Activated B cell treated with CpG ODN at 0.5 μM for 24 hours (primary cell): Measurements from ENCODE around the gene POLR1H. TPM values are rescaled to one million over a fixed set of nuclear protein-coding genes. Genes with fewer than 3 reads are reported as not detected.
A peak's percentile ranks its signal among the peaks of the same experiment; 100 is the strongest.

Experiments used
- ATAC-seq: fragments of 200-7000 bp; cut with Tn5 transposase; one replicate; pipeline ENCODE4 v1.10.0; 2021; ENCODE audit warnings: low read depth, mild to moderate bottlenecking, moderate library complexity
- CTCF ChIA-PET: fragments of 350-600 bp; sonication (Branson Sonifier 250); formaldehyde crosslinking; loops from one replicate; lab custom pipeline; 2021; ENCODE audit warnings: antibody characterized with exemption; lab: Charles Lee
- POLR2A ChIA-PET: fragments of 350-600 bp; sonication (Branson Sonifier 250); formaldehyde crosslinking; loops from one replicate; lab custom pipeline; 2021; ENCODE audit warnings: antibody characterized with exemption; lab: Charles Lee
- DNase-seq: peaks from one replicate; pipeline ENCODE4 v3.0.0; 2022
- H3K27ac Mint-ChIP-seq: one replicate; pipeline ENCODE4 v1.8.0; 2020; ENCODE audit warnings: mixed read lengths
- H3K27me3 Mint-ChIP-seq: one replicate; pipeline ENCODE4 v1.8.0; 2021; ENCODE audit warnings: mixed read lengths
- H3K36me3 Mint-ChIP-seq: one replicate; pipeline ENCODE4 v1.8.0; 2021; ENCODE audit warnings: low read depth, mixed read lengths
- H3K4me1 Mint-ChIP-seq: one replicate; pipeline ENCODE4 v1.8.0; 2021; ENCODE audit warnings: mixed read lengths
- H3K4me3 Mint-ChIP-seq: one replicate; pipeline ENCODE4 v1.8.0; 2020; ENCODE audit warnings: mild to moderate bottlenecking, mixed read lengths
- H3K9me3 Mint-ChIP-seq: one replicate; pipeline ENCODE4 v1.8.0; 2020; ENCODE audit warnings: mixed read lengths
- intact Hi-C: fragments of 100-400 bp; cut with micrococcal nuclease; formaldehyde crosslinking; loops from one replicate; pipeline ENCODE4 v1.15.1; 2024
- total RNA-seq: library from RNA; stranded (reverse); gene quantifications from 2 replicates; pipeline ENCODE4 v1.2.3, GENCODE V29; 2022
- TF ChIP-seq, protein P1 (sequence below): fragments of 200-600 bp; IDR thresholded peaks from one replicate; pipeline ENCODE4 v1.8.0; 2022; ENCODE audit warnings: antibody characterized with exemption, mild to moderate bottlenecking

Gene POLR1H
- total RNA-seq, 1 donor from 2014 or later, result 44.1 TPM

DNA sequence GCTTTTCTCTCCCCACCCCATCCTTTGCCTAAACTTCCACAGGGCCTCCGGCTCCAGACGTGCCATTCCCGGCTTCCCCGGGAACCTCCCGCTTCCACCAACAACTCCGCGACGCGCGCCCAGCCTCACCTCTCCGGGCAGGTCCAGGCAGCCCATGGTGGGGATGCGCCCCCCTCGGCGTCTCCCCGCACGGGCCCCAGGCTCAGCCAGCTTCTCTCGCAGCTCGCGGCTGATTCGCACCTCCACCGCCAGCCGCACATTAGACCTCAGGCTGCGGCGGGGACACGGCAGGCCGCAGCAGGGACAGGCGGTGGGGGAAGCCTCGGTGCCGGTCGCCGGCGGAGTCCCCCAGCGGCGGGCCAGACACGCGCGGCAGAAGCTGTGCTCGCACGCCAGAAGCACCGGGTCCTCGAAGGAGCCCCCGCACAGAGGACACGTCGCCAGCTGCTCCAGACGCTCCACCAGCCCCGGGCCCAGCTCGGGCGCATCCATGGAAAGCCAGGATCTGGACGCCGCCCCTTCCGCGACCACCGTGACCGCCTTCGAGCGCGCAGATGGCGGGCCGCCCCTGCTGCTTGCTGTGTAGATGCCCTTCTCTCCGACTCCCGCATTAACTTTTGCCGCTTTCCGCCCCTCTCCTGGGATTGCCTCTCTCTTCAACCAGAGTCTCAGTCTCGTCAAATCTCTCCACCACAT, 14.2 kb downstream of the POLR1H start, which contains the start of gene RNF39:
Gene RNF39, minus strand, starts transcription at position 676 of the 696 bp plus-strand sequence. Its CDS starts 184 bp downstream, at position 492.
- peaks cover 29% of the 10 kb centered on the region for H3K4me1 Mint-ChIP-seq
- H3K27ac Mint-ChIP-seq, result no peak within 1 kb of the TSS
- H3K27me3 Mint-ChIP-seq, result peaks cover 71% of the 10 kb centered on the region
- CTCF ChIA-PET, result interaction anchor here (1.4 kb wide), 1 partner anchor 56 kb away, joined by 4 read pairs; no protein-coding TSS in a partner anchor
- peaks cover 9% of the 10 kb centered on the region for H3K36me3 Mint-ChIP-seq
- ATAC-seq, result no peak
- intact Hi-C loops, result no loop called here
- TF ChIP-seq, protein P1, sequence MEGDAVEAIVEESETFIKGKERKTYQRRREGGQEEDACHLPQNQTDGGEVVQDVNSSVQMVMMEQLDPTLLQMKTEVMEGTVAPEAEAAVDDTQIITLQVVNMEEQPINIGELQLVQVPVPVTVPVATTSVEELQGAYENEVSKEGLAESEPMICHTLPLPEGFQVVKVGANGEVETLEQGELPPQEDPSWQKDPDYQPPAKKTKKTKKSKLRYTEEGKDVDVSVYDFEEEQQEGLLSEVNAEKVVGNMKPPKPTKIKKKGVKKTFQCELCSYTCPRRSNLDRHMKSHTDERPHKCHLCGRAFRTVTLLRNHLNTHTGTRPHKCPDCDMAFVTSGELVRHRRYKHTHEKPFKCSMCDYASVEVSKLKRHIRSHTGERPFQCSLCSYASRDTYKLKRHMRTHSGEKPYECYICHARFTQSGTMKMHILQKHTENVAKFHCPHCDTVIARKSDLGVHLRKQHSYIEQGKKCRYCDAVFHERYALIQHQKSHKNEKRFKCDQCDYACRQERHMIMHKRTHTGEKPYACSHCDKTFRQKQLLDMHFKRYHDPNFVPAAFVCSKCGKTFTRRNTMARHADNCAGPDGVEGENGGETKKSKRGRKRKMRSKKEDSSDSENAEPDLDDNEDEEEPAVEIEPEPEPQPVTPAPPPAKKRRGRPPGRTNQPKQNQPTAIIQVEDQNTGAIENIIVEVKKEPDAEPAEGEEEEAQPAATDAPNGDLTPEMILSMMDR, result no peak
- DNase-seq, result no peak
- H3K9me3 Mint-ChIP-seq, result no peaks in the 10 kb centered on the region
- peak within 1 kb of the TSS; percentile 42 for H3K4me3 Mint-ChIP-seq
- POLR2A ChIA-PET, result no interaction called here

GRCh38 chr6:30075790-30076732, 15.0 kb downstream of the POLR1H start:
- ChIA-PET CTCF (no interaction called here), POLR2A (no interaction called here)
- peaks cover 21% of the 10 kb centered on the region for H3K4me1 Mint-ChIP-seq
- H3K27me3 Mint-ChIP-seq, result peaks cover 65% of the 10 kb centered on the region
- no peak overlapping the region for H3K27ac Mint-ChIP-seq
- TF ChIP-seq, protein P1, result no peak
- H3K9me3 Mint-ChIP-seq, result no peaks in the 10 kb centered on the region
- DNase-seq, result no peak
- peak overlapping the region; percentile 42 for H3K4me3 Mint-ChIP-seq
- intact Hi-C loops, result no loop called here
- peaks cover 3% of the 10 kb centered on the region for H3K36me3 Mint-ChIP-seq
- ATAC-seq, result no peak

DNA sequence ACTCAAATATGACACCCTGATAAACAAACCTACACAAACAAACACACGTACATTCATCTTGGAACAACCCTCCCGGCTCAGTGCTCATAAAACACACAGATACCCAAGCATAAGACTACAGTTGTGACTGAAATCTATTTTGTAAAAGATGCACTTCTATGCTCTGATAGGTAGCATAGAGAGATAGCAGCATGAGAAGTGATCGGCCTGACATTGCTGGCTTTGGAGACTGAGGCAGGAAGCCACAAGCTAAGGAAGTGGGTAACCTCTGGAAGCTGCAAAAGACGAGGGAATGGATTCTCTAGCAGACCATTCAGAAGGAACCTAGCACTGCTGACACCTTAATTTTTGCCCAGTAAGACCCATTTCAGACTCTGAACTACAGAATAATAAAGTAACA, 16.2 kb downstream of the POLR1H start:
- DNase-seq (no peak), ATAC-seq (no peak)
- Mint-ChIP-seq H3K27me3 (peaks cover 57% of the 10 kb centered on the region), H3K9me3 (no peaks in the 10 kb centered on the region), H3K27ac (no peak overlapping the region), H3K36me3 (no peaks in the 10 kb centered on the region), H3K4me3 (no peak overlapping the region), H3K4me1 (peaks cover 14% of the 10 kb centered on the region)
- POLR2A ChIA-PET, result no interaction called here
- CTCF ChIA-PET, result no interaction called here
- intact Hi-C loops, result no loop called here
- TF ChIP-seq, protein P1, result no peak

DNA sequence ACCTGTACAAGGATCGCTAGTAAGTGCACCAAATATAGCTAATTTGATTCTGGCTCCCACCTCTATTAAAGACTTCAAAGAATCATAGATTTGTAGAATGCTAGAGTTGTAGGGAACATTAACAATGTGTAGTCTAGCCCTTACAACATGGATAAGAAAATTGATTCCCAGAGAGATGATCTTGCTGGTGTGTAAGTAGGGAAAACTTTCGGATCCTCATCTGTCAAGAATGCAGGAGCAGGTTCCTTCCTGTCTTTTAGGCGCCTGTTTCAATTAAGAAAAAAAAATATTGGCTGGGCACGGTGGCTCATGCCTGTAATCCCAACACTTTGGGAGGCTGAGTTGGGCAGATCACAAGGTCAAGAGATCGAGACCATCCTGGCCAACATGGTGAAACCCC, 26.8 kb downstream of the POLR1H start:
- Mint-ChIP-seq H3K4me1 (no peaks in the 10 kb centered on the region), H3K27ac (no peak overlapping the region), H3K27me3 (peaks cover 58% of the 10 kb centered on the region), H3K36me3 (no peaks in the 10 kb centered on the region), H3K9me3 (no peaks in the 10 kb centered on the region), H3K4me3 (no peak overlapping the region)
- intact Hi-C loops, result no loop called here
- DNase-seq (no peak), ATAC-seq (no peak)
- ChIA-PET CTCF (interaction anchor here (1.5 kb wide), 1 partner anchor 15 kb away, joined by 8 read pairs; no protein-coding TSS in a partner anchor), POLR2A (interaction anchor here (0.7 to 1.0 kb wide), 2 partner anchors 16 to 221 kb away, joined by 3 read pairs; no protein-coding TSS in a partner anchor)
- TF ChIP-seq, protein P1, result no peak
